K562 (cell line): ENCODE data around the gene IQUB. TPM values are rescaled to one million over a fixed set of nuclear protein-coding genes. Genes with fewer than 3 reads are reported as not detected.

Source experiments
- EHMT2 ChIP-seq: fragments of 450-650 bp; IDR thresholded peaks from 2 replicates; pipeline ENCODE4 v1.6.1; 2018; ENCODE audit warnings: antibody characterized with exemption
- EP300 ChIP-seq: IDR thresholded peaks from 2 replicates; pipeline ENCODE4 v1.6.1; 2012; ENCODE audit warnings: low read length, improper control_type of control experiment
- ESRRB ChIP-seq: fragments of 250-450 bp; sonication (Bioruptor Pico); IDR thresholded peaks from 2 replicates; pipeline ENCODE4 v1.5.0; 2020; ENCODE audit warnings: mild to moderate bottlenecking, moderate library complexity, borderline replicate concordance
- FOXO4 ChIP-seq: fragments of 450-650 bp; formaldehyde crosslinking; IDR thresholded peaks from 2 replicates; pipeline ENCODE4 v1.4.0; 2020; ENCODE audit warnings: mild to moderate bottlenecking, moderate library complexity
- MEF2A ChIP-seq: IDR thresholded peaks from 2 replicates; pipeline ENCODE4 v1.6.1; 2011; ENCODE audit warnings: low read depth, mild to moderate bottlenecking, low read length, moderate library complexity; ENCODE audit not compliant: control insufficient read depth
- MTA2 ChIP-seq: fragments of 450-650 bp; IDR thresholded peaks from 2 replicates; pipeline ENCODE4 v1.6.1; 2016; ENCODE audit warnings: low read depth
- PCBP2 ChIP-seq: fragments of 200-400 bp; formaldehyde crosslinking; IDR thresholded peaks from 2 replicates; pipeline ENCODE4 v1.6.1; 2018; ENCODE audit warnings: low read length, low read depth, mild to moderate bottlenecking, moderate library complexity; ENCODE audit not compliant: poor library complexity, severe bottlenecking
- PHTF2 ChIP-seq: fragments of 250-450 bp; sonication (Bioruptor Pico); IDR thresholded peaks from 2 replicates; pipeline ENCODE4 v1.5.0; 2021; ENCODE audit warnings: mild to moderate bottlenecking
- PTTG1 ChIP-seq: fragments of 450-650 bp; IDR thresholded peaks from 2 replicates; pipeline ENCODE4 v1.6.1; 2016; ENCODE audit warnings: low read depth, mild to moderate bottlenecking, missing genetic modification characterization, missing compliant biosample characterization
- RNF219 ChIP-seq: fragments of 250-450 bp; sonication (Bioruptor Pico); IDR thresholded peaks from 2 replicates; pipeline ENCODE4 v1.5.0; 2022; ENCODE audit warnings: mild to moderate bottlenecking
- SMARCA4 ChIP-seq: fragments of 450-650 bp; IDR thresholded peaks from 2 replicates; pipeline ENCODE4 v1.6.1; 2016
- SNRNP70 ChIP-seq: fragments of 200-400 bp; formaldehyde crosslinking; optimal IDR thresholded peaks from 2 replicates; pipeline ENCODE3; 2017; ENCODE audit warnings: low read depth, low read length
- SUPT5H ChIP-seq: fragments of 450-650 bp; IDR thresholded peaks from 2 replicates; pipeline ENCODE4 v1.6.1; 2016
- TRIM28 ChIP-seq: fragments of 450-650 bp; IDR thresholded peaks from 2 replicates; pipeline ENCODE4 v1.6.1; 2017
- VEZF1 ChIP-seq: fragments of 200-800 bp; sonication (Bioruptor generic); IDR thresholded peaks from 2 replicates; pipeline ENCODE4 v1.6.1; 2017; ENCODE audit warnings: missing genetic modification characterization, missing compliant biosample characterization
- ZNF143 ChIP-seq: sonication (generic); formaldehyde crosslinking; IDR thresholded peaks from 2 replicates; pipeline ENCODE4 v1.9.0; 2022; ENCODE audit warnings: mild to moderate bottlenecking, missing genetic modification reagents
- ZNF354B ChIP-seq: fragments of 250-450 bp; sonication (Bioruptor Pico); IDR thresholded peaks from 2 replicates; pipeline ENCODE4 v1.4.0; 2020
- polyA plus RNA-seq, 8 experiments: library from polyadenylated mRNA; depleted of rRNA in 4 of 8; stranded (reverse) in 5 of 8; unstranded in 3 of 8; fragments of >200 nt; fragmentation: Nextera tagmentation in 2 of 8; fragmentation: Illumina TruSeq in 1 of 8; extraction: Ambion mirVana in 2 of 8; extraction: Trizol in 1 of 8; gene quantifications; 2 replicates each; pipeline versions ENCODE4 v1.2.1 to v1.2.3, GENCODE V29; 2011 to 2014; ENCODE audit warnings: inconsistent platforms in 1 of 8, missing spikeins in 1 of 8
- total RNA-seq, 7 experiments: library from RNA; depleted of rRNA in 6 of 7; stranded (reverse); fragments of >200 nt in 6 of 7; fragmentation: Illumina TruSeq in 2 of 7; extraction: Trizol in 2 of 7; gene quantifications; 2 replicates each; pipeline versions ENCODE4 v1.2.1 to v1.2.3, GENCODE V29; 2011 to 2021; ENCODE audit warnings: low replicate concordance in 1 of 7
- TF ChIP-seq, protein P1 (sequence below): fragments of 250-450 bp; sonication (Bioruptor Pico); IDR thresholded peaks from 2 replicates; pipeline ENCODE4 v1.8.0; 2021; ENCODE audit warnings: mild to moderate bottlenecking, moderate library complexity
- TF ChIP-seq, protein P2 (sequence below): IDR thresholded peaks from 2 replicates; pipeline ENCODE4 v1.6.1; 2016; ENCODE audit warnings: missing genetic modification characterization, missing compliant biosample characterization
- TF ChIP-seq, protein P3 (sequence below): fragments of 450-650 bp; IDR thresholded peaks from 2 replicates; pipeline ENCODE4 v1.6.1; 2016; ENCODE audit warnings: antibody characterized with exemption

Gene IQUB
- total and polyA plus RNA-seq, 9 of the 15 experiments (the other 6 are each of a cell fraction or from before 2014, with no cell fraction given), result 0.62 to 2.6 (median 1.4) TPM

- no peak for TF ChIP-seq FOXO4 (CRISPR knock-in tag)
- no peak for TF ChIP-seq ZNF354B
- TF ChIP-seq EP300, result peak; percentile 81
- TF ChIP-seq PHTF2, result no peak
- no peak for TF ChIP-seq SUPT5H
- peak; percentile 72; the same call in 1 of the 2 replicates for TF ChIP-seq EHMT2
- TF ChIP-seq, protein P1, sequence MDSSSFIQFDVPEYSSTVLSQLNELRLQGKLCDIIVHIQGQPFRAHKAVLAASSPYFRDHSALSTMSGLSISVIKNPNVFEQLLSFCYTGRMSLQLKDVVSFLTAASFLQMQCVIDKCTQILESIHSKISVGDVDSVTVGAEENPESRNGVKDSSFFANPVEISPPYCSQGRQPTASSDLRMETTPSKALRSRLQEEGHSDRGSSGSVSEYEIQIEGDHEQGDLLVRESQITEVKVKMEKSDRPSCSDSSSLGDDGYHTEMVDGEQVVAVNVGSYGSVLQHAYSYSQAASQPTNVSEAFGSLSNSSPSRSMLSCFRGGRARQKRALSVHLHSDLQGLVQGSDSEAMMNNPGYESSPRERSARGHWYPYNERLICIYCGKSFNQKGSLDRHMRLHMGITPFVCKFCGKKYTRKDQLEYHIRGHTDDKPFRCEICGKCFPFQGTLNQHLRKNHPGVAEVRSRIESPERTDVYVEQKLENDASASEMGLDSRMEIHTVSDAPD, result no peak
- TF ChIP-seq SNRNP70, result no peak
- TF ChIP-seq PCBP2, result no peak
- no peak for TF ChIP-seq ESRRB (CRISPR knock-in tag)
- TF ChIP-seq, protein P2, sequence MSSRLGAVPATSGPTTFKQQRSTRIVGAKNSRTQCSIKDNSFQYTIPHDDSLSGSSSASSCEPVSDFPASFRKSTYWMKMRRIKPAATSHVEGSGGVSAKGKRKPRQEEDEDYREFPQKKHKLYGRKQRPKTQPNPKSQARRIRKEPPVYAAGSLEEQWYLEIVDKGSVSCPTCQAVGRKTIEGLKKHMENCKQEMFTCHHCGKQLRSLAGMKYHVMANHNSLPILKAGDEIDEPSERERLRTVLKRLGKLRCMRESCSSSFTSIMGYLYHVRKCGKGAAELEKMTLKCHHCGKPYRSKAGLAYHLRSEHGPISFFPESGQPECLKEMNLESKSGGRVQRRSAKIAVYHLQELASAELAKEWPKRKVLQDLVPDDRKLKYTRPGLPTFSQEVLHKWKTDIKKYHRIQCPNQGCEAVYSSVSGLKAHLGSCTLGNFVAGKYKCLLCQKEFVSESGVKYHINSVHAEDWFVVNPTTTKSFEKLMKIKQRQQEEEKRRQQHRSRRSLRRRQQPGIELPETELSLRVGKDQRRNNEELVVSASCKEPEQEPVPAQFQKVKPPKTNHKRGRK (tag), result no peak
- TF ChIP-seq, protein P3, sequence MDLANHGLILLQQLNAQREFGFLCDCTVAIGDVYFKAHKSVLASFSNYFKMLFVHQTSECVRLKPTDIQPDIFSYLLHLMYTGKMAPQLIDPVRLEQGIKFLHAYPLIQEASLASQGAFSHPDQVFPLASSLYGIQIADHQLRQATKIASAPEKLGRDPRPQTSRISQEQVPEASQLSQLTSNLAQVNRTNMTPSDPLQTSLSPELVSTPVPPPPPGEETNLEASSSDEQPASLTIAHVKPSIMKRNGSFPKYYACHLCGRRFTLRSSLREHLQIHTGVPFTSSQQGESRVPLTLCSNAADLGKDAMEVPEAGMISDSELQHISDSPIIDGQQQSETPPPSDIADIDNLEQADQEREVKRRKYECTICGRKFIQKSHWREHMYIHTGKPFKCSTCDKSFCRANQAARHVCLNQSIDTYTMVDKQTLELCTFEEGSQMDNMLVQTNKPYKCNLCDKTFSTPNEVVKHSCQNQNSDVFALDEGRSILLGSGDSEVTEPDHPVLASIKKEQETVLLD, result no peak
- TF ChIP-seq SMARCA4, result peak; percentile 83
- TF ChIP-seq MTA2, result 0 out of 2 replicates have a peak, but pooled peaks have one; percentile 9
- 0 out of 2 replicates have a peak, but pooled peaks have one; percentile 64 for TF ChIP-seq TRIM28
- TF ChIP-seq MEF2A, result no peak
- no peak for TF ChIP-seq RNF219 (CRISPR knock-in tag)
- TF ChIP-seq ZNF143, result no peak
- TF ChIP-seq VEZF1, result no peak; the same call in 1 of the 2 replicates
- no peak for TF ChIP-seq PTTG1 (tag)
These were observed 35.8 kb downstream of the IQUB start (continued) for GRCh38 chr7:123498601-123499000.
